ENCODE data around the gene RUNX2. TPM values are rescaled to one million over a fixed set of nuclear protein-coding genes. Genes with fewer than 3 reads are reported as not detected.

Gene RUNX2
- total RNA-seq, 1 donor from 2014 or later: 3.1 TPM

DNA sequence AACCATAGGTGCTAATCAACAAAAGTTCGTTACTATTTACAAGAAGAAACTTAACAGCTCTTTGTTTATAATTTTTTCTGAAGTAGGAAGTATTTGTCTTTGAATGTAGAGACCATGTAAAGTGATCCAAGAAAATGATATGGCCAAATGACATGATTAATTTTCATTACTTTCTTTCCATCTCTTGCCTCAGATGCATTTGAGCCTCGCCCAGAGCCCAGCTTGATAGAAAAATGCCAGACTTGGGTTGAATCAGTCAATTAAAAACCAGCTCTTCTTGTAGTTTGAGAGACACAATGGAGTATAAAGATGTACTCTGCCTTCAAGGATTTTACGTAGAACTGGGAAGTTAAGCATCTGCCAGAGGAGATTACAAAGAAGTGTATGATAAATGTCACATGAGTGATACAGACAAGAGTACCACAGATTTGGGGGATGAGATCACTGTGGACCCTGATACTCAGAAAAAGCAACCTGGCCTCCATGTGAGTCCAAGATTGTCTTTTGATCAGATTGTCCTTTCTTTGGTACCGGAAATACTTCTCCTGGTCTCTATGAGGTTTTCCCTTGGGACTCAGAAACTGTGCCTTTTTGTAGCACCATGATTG, 142.1 kb downstream of the RUNX2 start:
- intact Hi-C loops (cut with DNase I): no loop called here
- DNase-seq (ENCODE audit: low spot score): no peak

- intact Hi-C loops (cut with DNase I): no loop called here
- no peak for DNase-seq (ENCODE audit: low spot score)
These were observed 144.3 kb downstream of the RUNX2 start for GRCh38 chr6:45472382-45472781.

DNA sequence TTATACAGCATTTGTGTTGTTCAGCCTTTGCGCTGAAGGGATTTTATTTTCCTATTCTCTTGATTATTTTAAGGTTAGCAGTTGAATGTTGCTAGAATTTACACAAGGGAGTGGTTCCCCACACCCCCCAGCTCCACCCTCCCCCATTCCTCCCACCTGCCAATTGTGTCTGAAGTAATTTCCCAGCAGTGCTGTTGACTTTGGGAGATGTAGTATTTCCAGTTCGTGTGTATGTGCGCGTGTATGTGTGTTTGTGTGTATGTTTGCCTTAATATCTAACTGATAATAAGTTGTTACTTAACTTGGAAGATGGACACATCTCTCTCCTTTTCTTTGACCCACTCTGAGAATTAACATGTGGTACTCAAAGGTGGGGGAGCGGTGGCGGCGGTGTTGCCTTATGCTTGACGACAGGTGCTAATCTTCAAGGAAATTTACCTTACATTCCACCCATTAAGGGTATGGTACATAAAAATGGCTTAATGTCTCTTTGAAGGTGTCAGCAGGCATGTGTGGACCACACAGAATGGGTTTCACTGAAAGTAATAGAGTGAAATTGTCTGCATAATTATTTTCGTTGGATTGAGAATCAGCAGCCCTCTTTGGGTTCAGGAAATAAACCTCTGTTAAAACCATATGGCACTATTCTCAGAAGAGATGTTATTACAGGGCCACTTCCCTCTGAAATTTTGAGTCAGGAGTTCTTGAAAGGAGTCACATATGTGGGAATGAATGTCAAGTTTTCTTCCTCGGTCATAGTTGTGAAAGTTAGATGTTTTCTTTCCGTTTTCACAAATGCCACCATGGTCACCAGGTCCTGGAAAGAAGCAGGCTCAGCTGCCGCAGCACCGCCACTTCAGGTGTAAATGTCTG, 145.2 kb downstream of the RUNX2 start:
- intact Hi-C loops (cut with DNase I): no loop called here
- no peak for DNase-seq (ENCODE audit: low spot score)

- DNase-seq (ENCODE audit: low spot score): no peak
- intact Hi-C loops (cut with DNase I): no loop called here
These were observed 146.2 kb downstream of the RUNX2 start for GRCh38 chr6:45474376-45474775.

DNA sequence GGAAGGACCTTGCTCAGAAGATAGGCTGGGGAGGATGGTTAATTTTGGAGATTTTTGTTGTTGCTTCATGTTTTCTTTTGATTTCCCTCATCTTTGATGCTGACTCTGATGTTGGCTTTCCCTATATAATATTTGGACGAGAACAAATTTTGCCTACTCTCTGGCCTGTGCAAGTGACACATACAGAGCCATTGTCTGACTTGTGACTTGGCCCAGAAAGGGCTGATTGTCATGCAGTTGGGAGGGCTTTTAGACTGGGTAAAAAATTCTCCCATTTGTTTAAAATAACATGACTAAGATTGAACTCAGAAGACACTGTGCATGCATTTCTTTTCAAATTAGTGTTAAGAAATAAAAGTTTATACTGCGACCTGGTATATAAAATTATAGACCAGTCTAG, 148.2 kb downstream of the RUNX2 start:
- no peak for DNase-seq (ENCODE audit: low spot score)
- intact Hi-C loops (cut with DNase I): no loop called here

DNA sequence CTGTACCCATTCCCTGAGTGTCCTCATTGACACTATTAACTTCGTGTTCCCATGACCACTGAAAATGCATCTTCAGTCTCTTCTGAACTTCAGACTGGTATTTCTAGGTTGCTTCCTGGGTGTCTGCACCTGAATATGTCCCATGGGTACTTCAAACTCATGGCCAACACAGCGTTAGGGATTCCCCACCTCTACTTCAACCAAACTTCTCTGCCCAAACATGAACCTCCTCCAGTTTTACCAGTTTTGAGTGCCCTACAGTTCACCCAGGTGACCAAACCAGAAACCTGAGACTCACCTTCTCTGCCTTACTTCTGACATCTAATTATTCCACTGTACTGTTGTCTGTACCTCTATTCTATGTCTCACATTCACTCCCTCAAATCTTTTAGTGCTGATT, 149.1 kb downstream of the RUNX2 start:
- no peak for DNase-seq (ENCODE audit: low spot score)
- intact Hi-C loops (cut with DNase I): no loop called here

GRCh38 chr6:45477790-45478189, 149.7 kb downstream of the RUNX2 start:
- DNase-seq (ENCODE audit: low spot score): no peak
- intact Hi-C loops (cut with DNase I): no loop called here

- intact Hi-C loops (cut with DNase I): no loop called here
- no peak for DNase-seq (ENCODE audit: low spot score)
These were observed 150.1 kb downstream of the RUNX2 start for GRCh38 chr6:45478240-45478639.

DNA sequence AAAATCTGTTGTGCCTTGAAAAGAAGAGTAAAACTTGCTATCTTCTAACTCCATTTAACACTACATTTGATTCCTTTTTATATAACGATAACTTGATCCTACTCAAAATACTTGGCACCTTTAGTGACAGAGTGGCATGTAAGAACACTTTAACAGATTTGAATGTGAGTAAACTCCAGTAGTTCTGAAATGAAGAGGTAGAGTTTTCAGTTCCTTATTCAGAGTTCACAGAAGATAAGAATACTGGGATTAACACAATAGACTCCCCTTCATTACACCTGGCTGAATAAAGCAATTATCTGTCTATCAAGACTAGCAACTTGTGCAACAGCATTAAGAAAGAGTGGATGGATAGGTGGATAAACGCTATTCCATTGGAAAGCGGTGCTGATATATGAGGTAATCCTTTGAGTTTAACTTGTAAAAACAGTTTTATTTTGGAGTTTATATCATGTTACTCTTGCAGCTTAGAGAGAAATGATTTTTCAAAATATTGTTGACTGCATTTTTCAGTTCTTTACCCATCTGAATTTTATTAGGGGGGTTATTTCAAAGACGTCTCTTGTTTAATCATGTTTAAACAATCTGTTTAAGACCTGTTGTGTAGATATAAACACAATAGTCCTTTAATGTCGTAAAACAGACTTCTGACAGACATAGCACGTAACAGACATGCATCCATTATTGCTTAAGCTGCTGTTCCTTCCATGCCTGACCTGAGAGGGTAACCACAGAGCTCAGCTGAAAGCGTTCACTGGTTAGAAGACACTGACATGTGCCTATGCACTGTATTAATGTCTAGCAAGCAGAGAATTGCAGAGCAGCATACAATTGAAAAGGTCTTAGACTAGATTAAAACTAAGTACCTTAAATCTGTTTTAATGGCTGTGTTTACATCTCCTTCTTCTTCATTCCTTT, 152.0 kb downstream of the RUNX2 start:
- intact Hi-C loops (cut with DNase I): no loop called here
- DNase-seq (ENCODE audit: low spot score): no peak

DNA sequence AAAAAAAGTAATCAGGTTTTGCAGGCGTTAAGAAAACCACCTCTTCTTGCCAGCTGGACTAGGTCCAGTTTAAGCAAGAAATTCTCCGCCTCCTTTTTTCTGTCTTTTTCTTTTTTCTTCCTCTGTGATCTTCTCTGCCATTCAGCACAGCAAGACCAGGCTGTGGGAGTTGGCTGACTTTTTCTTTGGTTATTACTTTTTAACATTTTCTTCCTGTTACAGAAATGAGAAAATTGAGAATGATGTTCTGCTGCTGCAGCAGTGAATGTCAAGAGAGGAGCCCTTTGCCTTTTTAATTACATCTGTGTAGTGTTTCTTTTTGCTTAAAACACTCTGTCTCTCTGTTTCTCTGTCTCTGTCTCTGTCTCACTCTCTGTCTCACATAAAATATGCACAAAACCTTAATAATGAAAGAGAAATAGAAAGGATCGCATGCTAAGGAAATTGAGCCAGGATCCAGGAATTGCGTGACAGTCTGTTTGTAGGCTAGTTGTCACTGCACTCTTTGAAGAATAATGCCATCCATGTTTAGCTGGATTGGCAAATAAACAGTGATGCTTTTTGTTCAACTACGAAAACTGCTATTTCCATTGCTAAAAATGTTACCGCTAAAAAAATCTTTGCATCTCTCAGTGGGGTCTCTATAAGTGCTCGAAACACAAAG, 152.8 kb downstream of the RUNX2 start:
- DNase-seq (ENCODE audit: low spot score): no peak
- intact Hi-C loops (cut with DNase I): no loop called here

DNA sequence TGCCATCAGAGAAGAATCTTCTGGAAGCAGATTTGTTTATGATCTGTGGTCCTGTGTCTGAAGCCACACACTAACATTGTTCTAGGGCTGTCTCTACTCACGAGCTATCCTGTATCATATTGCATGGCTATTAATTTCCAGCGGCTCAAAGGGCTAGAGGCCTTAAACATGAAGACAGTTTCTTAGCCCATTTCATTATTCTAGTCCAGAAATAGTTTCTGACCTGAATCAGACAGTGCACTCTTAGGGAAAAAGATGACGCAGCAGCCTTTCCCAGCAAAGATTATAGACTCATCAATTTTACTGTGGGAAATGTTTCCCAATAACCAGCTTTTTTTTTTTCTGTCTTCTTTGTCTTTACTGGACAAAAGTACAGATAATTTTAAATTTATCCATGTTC, 154.9 kb downstream of the RUNX2 start:
- intact Hi-C loops (cut with DNase I): no loop called here
- DNase-seq (ENCODE audit: low spot score): no peak

DNA sequence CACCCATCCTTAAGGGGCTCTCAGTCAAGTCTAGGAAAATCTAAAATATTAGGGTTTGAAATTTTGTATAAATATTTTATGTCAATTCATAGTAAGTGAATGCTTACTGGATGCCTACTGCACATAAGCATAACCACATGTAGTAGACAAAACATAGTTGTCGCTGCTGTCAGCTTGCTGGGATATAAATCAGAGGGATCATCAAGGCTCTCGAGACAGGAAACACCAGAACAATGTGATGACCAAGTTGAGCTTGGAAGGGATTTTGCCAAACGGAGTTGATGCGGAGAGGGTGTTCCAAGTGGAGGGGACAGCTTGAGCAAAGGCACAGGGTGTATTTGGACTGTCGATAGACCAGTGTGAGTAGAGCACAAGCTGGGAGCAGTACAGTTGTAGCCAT, 155.4 kb downstream of the RUNX2 start:
- DNase-seq (ENCODE audit: low spot score): no peak
- intact Hi-C loops (cut with DNase I): no loop called here

- intact Hi-C loops (cut with DNase I): loop anchor here (5.0 kb wide), 1 partner anchor 51 kb away; no protein-coding TSS in a partner anchor
- no peak for DNase-seq (ENCODE audit: low spot score)
These were observed 158.6 kb downstream of the RUNX2 start for GRCh38 chr6:45486736-45487135.

DNA sequence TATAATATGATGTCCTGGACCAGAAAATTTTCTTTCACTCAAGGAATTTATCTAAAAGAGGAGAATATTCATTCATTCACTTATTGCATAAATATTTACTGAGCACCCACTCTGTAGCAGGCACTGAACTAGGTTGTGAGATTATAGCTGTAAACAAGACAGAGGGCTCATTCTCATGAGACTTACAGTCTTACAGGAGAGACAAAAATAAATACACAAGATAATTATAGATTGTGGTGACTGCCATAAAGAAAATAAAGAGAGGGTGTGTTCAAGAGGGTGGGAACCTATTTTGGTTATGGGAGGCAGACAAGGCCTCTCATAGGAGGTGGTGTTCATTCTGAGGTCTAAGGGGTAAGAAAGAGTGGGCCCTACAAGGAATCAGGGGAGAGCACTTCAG, 159.5 kb downstream of the RUNX2 start:
- intact Hi-C loops (cut with DNase I): loop anchor here (5.0 kb wide), 1 partner anchor 50 kb away; no protein-coding TSS in a partner anchor

DNA sequence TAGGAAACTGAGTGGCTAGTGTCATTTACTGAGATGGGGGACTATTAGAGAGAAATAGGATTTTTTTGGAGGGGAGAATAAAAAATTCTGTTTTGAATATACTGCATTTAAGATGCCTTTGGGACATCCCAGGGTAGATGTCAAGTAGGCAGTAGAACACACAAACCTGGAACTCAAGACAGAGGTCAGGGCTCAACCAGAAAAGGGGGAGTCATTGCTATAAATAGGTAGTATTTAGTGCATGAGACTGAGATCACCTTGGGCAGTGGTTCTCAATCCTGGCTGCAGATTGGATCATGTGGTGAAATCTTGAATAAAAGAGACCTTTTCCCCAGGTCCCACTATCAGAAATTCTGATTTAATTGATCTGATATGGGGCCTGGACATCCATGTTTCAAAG, 160.1 kb downstream of the RUNX2 start:
- intact Hi-C loops (cut with DNase I): loop anchor here (5.0 kb wide), 1 partner anchor 49 kb away; no protein-coding TSS in a partner anchor
- no peak for DNase-seq (ENCODE audit: low spot score)

More for the DNA sequence above, 159.5 kb downstream of the RUNX2 start:
- DNase-seq (ENCODE audit: low spot score): no peak

GRCh38 chr6:45488889-45489288, 160.8 kb downstream of the RUNX2 start:
- DNase-seq (ENCODE audit: low spot score): no peak
- intact Hi-C loops (cut with DNase I): loop anchor here (5.0 kb wide), 1 partner anchor 48 kb away; no protein-coding TSS in a partner anchor

- intact Hi-C loops (cut with DNase I): no loop called here
- no peak for DNase-seq (ENCODE audit: low spot score)
These were observed 163.1 kb downstream of the RUNX2 start for GRCh38 chr6:45491048-45491735.

GRCh38 chr6:45491874-45492273, 163.7 kb downstream of the RUNX2 start:
- intact Hi-C loops (cut with DNase I): no loop called here
- DNase-seq (ENCODE audit: low spot score): no peak

GRCh38 chr6:45493761-45494160, 165.6 kb downstream of the RUNX2 start:
- DNase-seq (ENCODE audit: low spot score): no peak
- intact Hi-C loops (cut with DNase I): no loop called here

Measured in cardiac septum (tissue), 1 donor.